Uterus (tissue), 4 donors: ENCODE results near the gene IBA57. TPM values are rescaled to one million over a fixed set of nuclear protein-coding genes. Genes with fewer than 3 reads are reported as not detected.

Experiments used
- DNase-seq, 2 donors: peaks; one replicate each; pipeline ENCODE4 v3.0.0-alpha.2; 2019 to 2020
- H3K27ac ChIP-seq, 2 donors: fragments of 200-600 bp; sonication (generic); 1 replicate in 1 of 2; 2 replicates in 1 of 2; pipeline ENCODE4 v1.5.1; 2016 to 2018
- H3K27me3 ChIP-seq, 2 donors: fragments of 200-600 bp; sonication (generic); one replicate each; pipeline ENCODE4 v1.5.1; 2018 to 2019; ENCODE audit warnings: control low read depth in 1 of 2
- H3K36me3 ChIP-seq, 2 donors: fragments of 200-600 bp; sonication (generic); one replicate each; pipeline ENCODE4 v1.5.1; 2019; ENCODE audit warnings: control low read depth in 1 of 2
- H3K4me1 ChIP-seq, 2 donors: fragments of 200-600 bp; sonication (generic); one replicate each; pipeline ENCODE4 v1.5.1; 2018 to 2019; ENCODE audit warnings: control low read depth in 1 of 2
- H3K4me3 ChIP-seq, 2 donors: fragments of 200-600 bp; sonication (generic); 1 replicate in 1 of 2; 2 replicates in 1 of 2; pipeline ENCODE4 v1.5.1; 2018 to 2019; ENCODE audit warnings: mild to moderate bottlenecking in 1 of 2
- H3K9me3 ChIP-seq, 2 donors: fragments of 200-600 bp; sonication (generic); one replicate each; pipeline ENCODE4 v1.5.1; 2019; ENCODE audit warnings: control low read depth in 1 of 2
- CTCF ChIP-seq, 4 experiments: fragments of 200-600 bp in 2 of 4; fragments of 450-650 bp in 2 of 4; sonication (generic) in 2 of 4; IDR thresholded peaks; one replicate each; pipeline ENCODE4 v1.5.1; 2016 to 2019; ENCODE audit warnings: antibody characterized with exemption in 4 of 4, mild to moderate bottlenecking in 2 of 4, moderate library complexity in 1 of 4
- POLR2A ChIP-seq, 2 donors: fragments of 450-650 bp; IDR thresholded peaks; one replicate each; pipeline ENCODE4 v1.6.1; 2016; ENCODE audit warnings: antibody characterized with exemption in 2 of 2, mild to moderate bottlenecking in 1 of 2, moderate library complexity in 1 of 2
- intact Hi-C: fragments of 100-400 bp; cut with DNase I; formaldehyde crosslinking; loops from one replicate; pipeline ENCODE4 v1.15.1; 2023; ENCODE audit warnings: low total_unique reads
- total RNA-seq, 4 donors: library from RNA; depleted of rRNA in 3 of 4; stranded (reverse); fragments of >200 nt in 3 of 4; gene quantifications; one replicate each; pipeline versions ENCODE4 v1.1.0 to v1.2.4, GENCODE V29; 2014 to 2023
- donor health status: DM: yes; HTN: yes; CAD: no.

Gene IBA57
- 10 to 100 TPM in 2 of 4 donors, 1 to 10 TPM in 2; 3.3 to 13.5 (median 7.5) TPM for total RNA-seq

GRCh38 chr1:228165372-228166169 is at the start of gene IBA57:
TSS of gene IBA57 (plus strand) at chr1:228165804. CDS start at chr1:228165817, 13 bp downstream.
- Histone ChIP-seq H3K4me3 (peak within 1 kb of the TSS; percentile 62 to 77), H3K36me3 (no peaks in the 10 kb centered on the region), H3K27me3 (no peaks in the 10 kb centered on the region), H3K4me1 (peaks cover 0 to 8% of the 10 kb centered on the region in 2 donors), H3K27ac (peak within 1 kb of the TSS; percentile 89 to 99), H3K9me3 (no peaks in the 10 kb centered on the region)
- intact Hi-C loops = no loop called here
- DNase-seq = peak; percentile 99 to 100
- TF ChIP-seq POLR2A (IDR thresholded peaks at IDR 0.05) (peak; percentile 76 to 98), CTCF (IDR thresholded peaks at IDR 0.05) (peak; percentile 88 to 99 (median 94))

DNA sequence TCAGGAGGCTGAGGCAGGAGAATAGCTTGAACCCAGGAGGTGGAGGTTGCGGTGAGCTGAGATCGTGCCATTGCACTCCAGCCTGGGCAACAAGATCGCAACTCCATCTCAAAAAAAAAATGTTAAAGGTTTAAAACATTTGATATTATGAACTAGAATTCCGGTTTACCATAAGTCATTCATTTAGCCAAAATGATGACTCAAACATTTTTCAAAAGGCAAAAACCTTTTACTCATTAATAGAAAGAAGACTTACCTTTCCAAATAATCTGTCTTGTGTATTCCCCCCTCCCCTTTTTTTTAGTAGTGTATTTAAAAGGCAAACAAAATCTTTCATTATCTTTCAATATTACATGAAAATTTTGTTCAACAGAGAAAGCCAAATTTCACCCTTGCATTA is 48.3 kb upstream of the IBA57 start:
- H3K4me3 ChIP-seq = no peak overlapping the region
- intact Hi-C loops = no loop called here
- H3K36me3 ChIP-seq = no peaks in the 10 kb centered on the region
- no peak overlapping the region for H3K27ac ChIP-seq
- no peaks in the 10 kb centered on the region for H3K4me1 ChIP-seq
- DNase-seq = no peak
- H3K9me3 ChIP-seq = no peaks in the 10 kb centered on the region
- TF ChIP-seq CTCF (IDR thresholded peaks at IDR 0.05) (no peak), POLR2A (IDR thresholded peaks at IDR 0.05) (no peak)
- no peaks in the 10 kb centered on the region for H3K27me3 ChIP-seq

DNA sequence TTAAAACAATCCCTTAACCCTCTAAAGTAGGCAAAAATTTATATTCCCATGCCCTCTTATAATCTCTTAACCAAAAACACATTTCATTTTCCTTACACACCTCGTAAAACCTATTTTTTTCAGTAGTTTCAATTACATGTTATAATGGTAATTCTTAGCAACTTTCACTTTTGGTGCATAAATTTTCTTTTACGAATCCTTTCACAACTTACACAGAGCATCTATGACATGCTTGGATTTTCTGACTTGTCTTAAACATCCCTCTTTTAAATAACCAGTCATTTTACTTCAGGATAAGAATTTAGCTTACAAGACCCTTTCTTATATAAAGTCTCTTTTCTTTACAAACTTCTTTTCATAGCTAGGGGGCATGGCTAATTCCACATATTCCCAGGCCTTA is 47.6 kb upstream of the IBA57 start:
- Histone ChIP-seq H3K4me1 (no peaks in the 10 kb centered on the region), H3K27me3 (no peaks in the 10 kb centered on the region), H3K4me3 (no peak overlapping the region), H3K9me3 (no peaks in the 10 kb centered on the region), H3K27ac (no peak overlapping the region), H3K36me3 (no peaks in the 10 kb centered on the region)
- intact Hi-C loops = no loop called here
- DNase-seq = no peak
- TF ChIP-seq CTCF (IDR thresholded peaks at IDR 0.05) = no peak
- no peak for TF ChIP-seq POLR2A (IDR thresholded peaks at IDR 0.05)

DNA sequence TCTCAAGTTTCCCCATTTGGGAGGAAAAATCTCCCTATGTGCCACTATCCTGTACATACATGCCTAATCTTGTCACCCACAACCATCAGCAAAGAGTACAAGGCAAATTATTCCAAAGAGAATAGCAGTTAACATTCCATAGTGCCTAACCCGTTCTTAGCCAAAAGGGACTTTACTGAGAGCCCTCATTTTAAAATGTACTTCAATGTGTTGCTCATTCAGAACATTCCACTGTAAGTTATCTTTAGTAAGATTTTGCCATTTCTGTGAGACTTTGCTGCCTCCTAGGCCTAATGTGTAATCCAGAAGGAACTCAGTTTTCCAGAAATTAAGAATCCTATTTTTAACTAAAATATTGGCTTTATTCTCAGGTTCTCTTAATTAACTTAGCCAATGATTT is 45.3 kb upstream of the IBA57 start:
- Histone ChIP-seq H3K27me3 (no peaks in the 10 kb centered on the region), H3K36me3 (no peaks in the 10 kb centered on the region), H3K4me3 (no peak overlapping the region), H3K4me1 (no peaks in the 10 kb centered on the region), H3K27ac (no peak overlapping the region), H3K9me3 (no peaks in the 10 kb centered on the region)
- DNase-seq = no peak
- intact Hi-C loops = no loop called here
- TF ChIP-seq POLR2A (IDR thresholded peaks at IDR 0.05) (no peak), CTCF (IDR thresholded peaks at IDR 0.05) (no peak)

DNA sequence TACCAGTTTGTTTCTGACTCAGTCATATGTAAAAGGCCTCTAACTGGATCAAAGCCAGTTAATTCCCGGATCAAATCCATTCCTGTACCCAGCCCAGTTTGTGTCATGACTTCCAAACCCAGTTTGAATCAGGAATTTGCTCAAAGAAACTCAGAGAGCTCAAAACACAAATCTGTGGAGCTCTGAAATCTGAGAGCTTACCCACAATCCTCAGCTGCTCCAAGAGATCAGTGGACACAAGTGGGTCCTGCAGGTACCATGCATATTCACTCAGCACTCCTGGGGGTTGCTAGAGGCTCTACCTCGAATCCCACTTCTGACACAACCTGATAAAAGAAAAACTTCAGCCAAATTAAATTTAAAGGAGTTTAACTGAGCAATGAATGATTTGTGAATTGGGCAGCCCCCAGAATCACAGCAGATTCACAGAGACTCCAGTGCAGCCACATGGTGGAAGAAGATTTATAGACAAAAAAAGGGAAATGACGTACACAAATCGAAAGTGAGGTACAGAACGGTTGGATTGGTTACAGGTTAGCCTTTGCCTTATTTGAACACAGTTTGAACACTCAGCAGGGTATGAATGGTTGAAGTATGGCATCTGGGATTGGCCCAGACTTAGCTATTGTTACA is 44.6 kb upstream of the IBA57 start:
- Histone ChIP-seq H3K27me3 (no peaks in the 10 kb centered on the region), H3K36me3 (no peaks in the 10 kb centered on the region), H3K9me3 (no peaks in the 10 kb centered on the region), H3K4me3 (no peak overlapping the region), H3K27ac (no peak overlapping the region), H3K4me1 (no peaks in the 10 kb centered on the region)
- no peak for DNase-seq
- intact Hi-C loops = no loop called here
- no peak for TF ChIP-seq CTCF (IDR thresholded peaks at IDR 0.05)
- no peak for TF ChIP-seq POLR2A (IDR thresholded peaks at IDR 0.05)
